Epithelial cell of prostate (primary cell): Measurements from ENCODE around the gene PSEN1.

Experiments used
- DNase-seq: peaks from one replicate; pipeline ENCODE4 v3.0.0-alpha.2; 2011; ENCODE audit warnings: low read depth, low spot score
- H3K27ac ChIP-seq: fragments of 450-650 bp; 2 replicates; pipeline ENCODE4 v1.5.1; 2017; ENCODE audit warnings: mild to moderate bottlenecking

The PSEN1 gene

DNA sequence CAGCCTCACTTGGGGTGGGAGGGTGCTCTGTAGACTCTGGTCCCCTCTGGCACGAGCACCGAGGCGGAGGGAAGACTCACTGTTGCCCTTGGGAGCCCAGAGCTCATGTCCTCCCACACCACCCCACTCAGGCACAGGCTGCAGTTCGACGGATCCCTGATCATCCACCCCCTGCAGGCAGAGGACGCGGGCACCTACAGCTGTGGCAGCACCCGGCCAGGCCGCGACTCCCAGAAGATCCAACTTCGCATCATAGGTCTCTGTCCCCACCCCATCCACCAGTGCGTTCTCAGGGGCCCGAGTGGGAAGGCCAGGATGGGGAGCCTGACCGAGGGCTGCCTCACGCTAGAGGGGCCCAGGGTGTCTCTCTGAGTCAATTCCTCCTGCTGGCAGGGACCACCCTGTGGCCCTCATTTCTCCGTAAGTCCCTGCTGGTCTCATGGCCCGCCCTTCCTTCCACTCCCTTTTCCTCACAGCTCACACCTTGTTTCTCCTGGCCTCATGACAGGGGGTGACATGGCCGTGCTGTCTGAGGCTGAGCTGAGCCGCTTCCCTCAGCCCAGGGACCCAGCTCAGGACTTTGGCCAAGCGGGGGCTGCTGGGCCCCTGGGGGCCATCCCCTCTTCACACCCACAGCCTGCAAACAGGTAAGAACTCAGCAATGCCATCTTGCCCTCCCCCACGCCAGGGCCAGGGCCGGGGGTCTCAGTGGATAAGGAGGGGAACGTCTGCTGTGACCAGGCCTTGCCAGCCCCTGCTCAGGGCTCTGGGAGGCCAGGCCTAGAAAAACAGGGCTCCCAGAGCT lies 128.0 kb downstream of the PSEN1 start:
- DNase-seq = no peak
- no peak overlapping the region for H3K27ac ChIP-seq

GRCh38 chr14:73264885-73265720 lies 128.8 kb downstream of the PSEN1 start:
- DNase-seq = no peak
- H3K27ac ChIP-seq = no peak overlapping the region

DNA sequence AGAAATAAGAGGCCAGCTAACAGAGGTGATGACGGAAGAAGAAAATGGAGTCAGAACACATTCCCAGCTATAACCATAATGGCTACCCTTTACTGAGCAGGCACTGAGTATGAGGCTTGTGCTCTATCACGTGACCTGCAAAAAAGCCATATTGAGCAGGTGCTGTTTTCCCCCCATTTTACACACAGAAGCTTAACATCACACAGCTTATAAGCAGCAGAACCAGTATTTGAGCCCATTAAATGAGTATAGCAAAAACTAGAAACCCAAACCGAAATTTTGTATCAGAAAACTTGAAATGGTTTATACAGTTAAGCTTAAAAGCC lies 129.4 kb downstream of the PSEN1 start:
- no peak overlapping the region for H3K27ac ChIP-seq
- DNase-seq = no peak

GRCh38 chr14:73266317-73266716 lies 130.0 kb downstream of the PSEN1 start:
- no peak for DNase-seq

GRCh38 chr14:73267474-73267873 lies 131.2 kb downstream of the PSEN1 start:
- no peak for DNase-seq

More at GRCh38 chr14:73266317-73266716, 130.0 kb downstream of the PSEN1 start:
- H3K27ac ChIP-seq = no peak overlapping the region

DNA sequence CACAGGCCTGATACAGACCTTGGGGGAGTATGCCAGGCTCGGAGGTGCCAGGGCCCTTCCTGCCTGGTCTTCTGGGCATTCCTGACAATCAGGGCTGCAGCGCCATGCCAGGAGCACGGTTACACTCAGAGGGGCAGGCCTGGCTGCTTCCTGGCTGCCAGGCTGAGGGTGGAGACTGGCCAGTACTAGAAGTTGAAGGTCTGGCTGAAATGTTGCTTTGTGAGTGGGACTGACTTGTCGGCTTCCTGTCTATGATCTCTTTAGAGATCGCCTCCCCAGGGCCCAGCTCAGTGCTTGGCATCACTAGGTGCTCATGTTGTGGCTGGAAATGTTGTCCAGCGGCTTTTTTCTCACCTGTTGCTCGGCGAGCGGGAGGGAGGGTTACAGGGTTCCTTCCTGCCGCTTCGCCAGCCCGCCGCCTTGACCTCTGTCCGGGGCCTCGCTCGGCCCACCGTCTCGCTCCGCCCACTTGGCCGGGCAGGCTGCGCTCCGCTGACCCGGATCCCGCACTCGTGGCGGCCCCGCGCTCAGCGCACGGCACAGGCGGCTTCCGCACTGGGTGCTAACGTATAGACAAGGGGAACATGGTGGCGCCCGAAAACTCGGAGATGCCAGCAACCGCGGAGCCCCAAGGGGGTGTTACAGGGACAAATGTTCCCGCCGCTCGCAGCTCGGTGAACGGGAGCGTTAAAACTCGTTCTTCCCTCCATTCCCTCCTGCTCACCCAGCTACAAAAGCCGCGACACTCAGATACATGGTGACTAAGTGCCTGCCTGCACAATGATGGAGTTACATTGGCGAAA lies 133.6 kb downstream of the PSEN1 start:
- no peak overlapping the region for H3K27ac ChIP-seq
- DNase-seq = no peak

More at GRCh38 chr14:73267474-73267873, 131.2 kb downstream of the PSEN1 start:
- H3K27ac ChIP-seq = no peak overlapping the region

- H3K27ac ChIP-seq = no peak overlapping the region
- no peak for DNase-seq
Observed at GRCh38 chr14:73272393-73272792, 136.1 kb downstream of the PSEN1 start.
